Activated CD8-positive, alpha-beta T cell treated with anti-CD3 and anti-CD28 coated beads, Interleukin-2, amount 10 ng/mL, durations not matched to agents 7 days and 5 days (primary cell): ENCODE measurements around the gene ASTN1. TPM values are rescaled to one million over a fixed set of nuclear protein-coding genes. Genes with fewer than 3 reads are reported as not detected.
"Not testable (repeated sequence)": the region's sequence is repeated elsewhere in the genome, so short reads cannot be mapped to it uniquely, and the experiment has no call there.

Experiments
- ATAC-seq: fragments of 150-1000 bp; cut with Tn5 transposase; one replicate; pipeline ENCODE4 v1.10.0; 2021; ENCODE audit warnings: moderate library complexity
- CTCF ChIA-PET: fragments of 350-600 bp; sonication (Branson Sonifier 250); formaldehyde crosslinking; loops from one replicate; lab custom pipeline; 2021; ENCODE audit warnings: antibody characterized with exemption; lab: Charles Lee
- POLR2A ChIA-PET: fragments of 350-600 bp; sonication (Branson Sonifier 250); formaldehyde crosslinking; loops from one replicate; lab custom pipeline; 2021; ENCODE audit warnings: antibody characterized with exemption; lab: Charles Lee
- DNase-seq: peaks from one replicate; pipeline ENCODE4 v3.0.0-alpha.2; 2020
- H3K27ac Mint-ChIP-seq: one replicate; pipeline ENCODE4 v1.8.0; 2021; ENCODE audit warnings: mild to moderate bottlenecking, mixed read lengths
- H3K27me3 Mint-ChIP-seq: one replicate; pipeline ENCODE4 v1.8.0; 2021; ENCODE audit warnings: low read depth, mixed read lengths
- H3K36me3 Mint-ChIP-seq: one replicate; pipeline ENCODE4 v1.8.0; 2021; ENCODE audit warnings: low read depth, mixed read lengths
- H3K4me1 Mint-ChIP-seq: one replicate; pipeline ENCODE4 v1.8.0; 2021; ENCODE audit warnings: low read depth, mixed read lengths
- H3K4me3 Mint-ChIP-seq: one replicate; pipeline ENCODE4 v1.8.0; 2021; ENCODE audit warnings: mild to moderate bottlenecking, mixed read lengths
- H3K9me3 Mint-ChIP-seq: one replicate; pipeline ENCODE4 v1.8.0; 2022; ENCODE audit warnings: mixed read lengths; ENCODE audit not compliant: insufficient read depth
- total RNA-seq, 2 experiments: library from RNA; stranded (reverse); gene quantifications; one replicate each; pipeline ENCODE4 v1.2.3, GENCODE V29; 2021

ASTN1 gene
- total RNA-seq, 2 experiments from 2014 or later: not detected

DNA sequence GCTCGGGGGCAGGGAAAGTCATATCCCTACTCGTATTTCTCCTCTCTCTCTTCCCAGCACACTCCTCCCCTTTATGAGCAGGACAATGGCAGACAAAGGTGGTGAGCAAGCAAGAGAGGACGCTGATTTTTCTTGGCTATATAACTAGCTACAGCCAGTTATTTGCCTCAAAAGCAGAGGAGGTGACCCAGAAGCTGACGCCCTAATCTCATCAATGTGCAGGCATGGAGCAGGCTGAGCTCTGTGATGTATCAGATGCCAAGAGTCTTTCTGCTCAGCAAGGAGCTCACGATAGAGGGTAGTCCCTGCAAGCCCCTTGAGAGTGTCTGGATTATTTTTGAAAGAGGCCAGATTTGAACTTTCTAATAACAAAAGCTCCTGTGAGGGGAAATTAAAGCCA, 75.5 kb downstream of the ASTN1 start:
- Mint-ChIP-seq H3K9me3 (no peaks in the 10 kb centered on the region), H3K4me3 (no peak overlapping the region), H3K27me3 (no peaks in the 10 kb centered on the region), H3K4me1 (no peaks in the 10 kb centered on the region), H3K36me3 (no peaks in the 10 kb centered on the region), H3K27ac (no peak overlapping the region)
- ChIA-PET CTCF (no interaction called here), POLR2A (no interaction called here)
- ATAC-seq: no peak
- DNase-seq: no peak

DNA sequence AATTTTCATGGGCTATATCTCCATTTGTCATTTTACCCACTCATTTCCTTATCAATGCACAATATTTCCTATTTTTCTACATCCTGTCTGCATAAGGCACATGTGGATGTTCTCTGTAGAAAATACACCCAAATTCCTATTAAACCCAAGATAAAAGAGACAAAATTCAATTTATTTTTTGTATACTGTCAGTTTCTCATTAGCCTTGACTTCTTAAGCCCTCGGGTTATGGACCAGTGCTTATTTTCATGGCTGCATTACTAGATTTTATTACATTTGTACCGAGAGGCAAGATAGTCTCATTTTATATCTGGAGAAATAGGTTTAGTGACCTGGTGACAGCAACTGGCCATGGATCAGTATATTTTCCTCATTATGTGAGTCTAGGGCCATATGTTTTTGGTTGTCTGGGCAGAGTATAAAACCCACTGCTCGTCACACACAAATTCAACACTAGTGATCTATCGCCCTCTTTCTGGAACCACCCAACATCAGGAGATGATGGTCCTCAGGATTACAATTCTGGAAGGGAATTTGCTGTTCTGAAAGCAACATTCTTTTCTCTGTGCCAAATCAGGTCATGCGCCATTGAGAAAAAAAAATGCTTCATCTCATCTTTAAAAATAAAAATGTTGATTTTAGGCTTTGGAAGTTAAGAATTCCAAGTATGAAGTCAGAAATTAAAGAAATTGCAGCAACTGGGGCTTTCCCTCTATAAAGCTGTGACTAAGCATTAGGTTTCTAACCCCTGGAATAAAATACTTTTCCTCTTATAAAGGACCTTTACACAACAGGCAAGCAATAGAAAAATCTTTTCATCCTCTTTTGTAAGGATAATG, 81.4 kb downstream of the ASTN1 start:
- POLR2A ChIA-PET: no interaction called here
- H3K9me3 Mint-ChIP-seq: no peaks in the 10 kb centered on the region
- CTCF ChIA-PET: no interaction called here
- H3K27me3 Mint-ChIP-seq: no peaks in the 10 kb centered on the region
- H3K36me3 Mint-ChIP-seq: no peaks in the 10 kb centered on the region
- no peak overlapping the region for H3K27ac Mint-ChIP-seq
- H3K4me3 Mint-ChIP-seq: no peak overlapping the region
- no peaks in the 10 kb centered on the region for H3K4me1 Mint-ChIP-seq
- no peak for DNase-seq
- no peak for ATAC-seq

DNA sequence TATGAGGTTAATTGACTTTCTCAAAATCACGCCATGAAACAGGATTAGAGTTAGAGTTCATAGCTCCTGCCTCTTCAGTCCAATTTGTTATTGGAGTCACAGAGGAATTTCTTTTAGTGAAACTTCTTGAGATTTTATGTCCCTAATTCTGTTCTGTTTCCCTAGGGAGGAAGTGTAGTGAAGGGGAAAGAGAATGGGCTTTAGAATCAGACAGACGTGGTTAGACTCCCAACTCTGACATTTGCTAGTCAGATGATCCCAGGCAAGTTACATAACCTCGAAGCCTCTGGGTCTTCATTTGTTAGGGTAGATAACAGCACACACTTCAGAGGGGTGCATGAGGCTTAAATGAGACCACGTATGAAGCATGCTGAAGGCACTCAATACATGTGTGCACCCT, 83.9 kb downstream of the ASTN1 start:
- ChIA-PET POLR2A (no interaction called here), CTCF (no interaction called here)
- ATAC-seq (no peak), DNase-seq (no peak)
- no peak overlapping the region for H3K27ac Mint-ChIP-seq
- H3K27me3 Mint-ChIP-seq: no peaks in the 10 kb centered on the region
- H3K4me1 Mint-ChIP-seq: no peaks in the 10 kb centered on the region
- no peaks in the 10 kb centered on the region for H3K36me3 Mint-ChIP-seq
- H3K4me3 Mint-ChIP-seq: no peak overlapping the region
- H3K9me3 Mint-ChIP-seq: no peaks in the 10 kb centered on the region

DNA sequence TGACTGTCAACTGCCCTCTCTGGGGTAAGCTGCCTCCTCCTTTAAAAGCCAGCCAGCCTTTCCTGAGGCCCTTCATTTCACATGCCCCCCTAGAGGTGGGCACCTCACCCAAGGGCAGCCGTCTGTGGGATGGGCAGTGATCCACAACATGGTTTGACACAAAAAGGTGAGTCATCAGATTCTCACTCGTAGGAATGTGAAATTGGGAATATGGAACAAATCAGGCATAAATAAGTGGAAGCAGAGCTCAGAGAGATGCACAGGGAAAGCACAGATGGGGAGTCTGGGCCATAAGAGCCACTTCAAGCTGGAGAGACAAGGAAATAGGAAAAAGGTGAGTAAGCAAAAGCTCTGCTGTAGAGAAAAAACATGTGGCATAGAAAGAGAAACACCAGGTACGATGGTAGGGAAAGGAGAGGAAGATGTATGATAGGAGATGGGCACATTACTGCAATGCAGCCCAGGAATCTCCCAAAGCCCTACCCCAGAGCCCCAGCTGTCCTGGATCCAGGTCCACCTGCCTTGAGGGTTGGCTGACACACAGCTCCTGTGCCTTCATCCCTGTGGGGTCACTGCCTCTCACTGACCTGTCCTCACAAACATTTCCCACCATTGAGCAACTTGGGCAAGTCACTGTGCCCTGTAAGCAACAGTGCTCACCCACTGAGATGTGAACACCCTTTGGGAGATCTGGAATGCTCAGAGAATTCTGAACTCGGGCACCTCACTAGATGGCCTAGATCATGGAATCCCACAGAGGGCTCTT, 86.6 kb downstream of the ASTN1 start:
- no peak overlapping the region for H3K27ac Mint-ChIP-seq
- H3K4me1 Mint-ChIP-seq: no peaks in the 10 kb centered on the region
- no peak for DNase-seq
- no peaks in the 10 kb centered on the region for H3K27me3 Mint-ChIP-seq
- no peak overlapping the region for H3K4me3 Mint-ChIP-seq
- ATAC-seq: no peak
- H3K36me3 Mint-ChIP-seq: no peaks in the 10 kb centered on the region
- ChIA-PET POLR2A (no interaction called here), CTCF (no interaction called here)
- H3K9me3 Mint-ChIP-seq: no peaks in the 10 kb centered on the region

DNA sequence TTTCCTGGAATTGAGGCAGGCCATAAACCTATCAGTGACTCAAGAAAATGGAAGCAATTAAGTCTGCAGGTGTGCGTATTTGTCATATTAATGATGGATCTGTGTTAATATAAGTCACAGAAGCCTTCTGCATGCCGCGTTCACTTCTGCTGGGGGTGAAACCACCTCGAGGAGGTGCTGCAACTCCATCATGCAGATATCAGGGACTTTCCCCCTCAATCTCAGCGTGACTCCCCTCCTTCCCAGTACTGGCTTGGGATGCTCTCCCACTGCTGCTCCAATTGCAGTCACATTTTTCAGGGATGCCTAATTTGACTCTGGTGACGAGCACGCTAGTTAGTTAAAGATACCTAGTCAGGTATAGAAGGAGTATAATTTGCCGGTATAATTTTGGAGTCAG, 87.5 kb downstream of the ASTN1 start:
- Mint-ChIP-seq H3K27ac (no peak overlapping the region), H3K4me1 (no peaks in the 10 kb centered on the region), H3K4me3 (no peak overlapping the region), H3K36me3 (no peaks in the 10 kb centered on the region), H3K9me3 (no peaks in the 10 kb centered on the region), H3K27me3 (no peaks in the 10 kb centered on the region)
- ATAC-seq (no peak), DNase-seq (no peak)
- CTCF ChIA-PET: no interaction called here
- POLR2A ChIA-PET: no interaction called here

DNA sequence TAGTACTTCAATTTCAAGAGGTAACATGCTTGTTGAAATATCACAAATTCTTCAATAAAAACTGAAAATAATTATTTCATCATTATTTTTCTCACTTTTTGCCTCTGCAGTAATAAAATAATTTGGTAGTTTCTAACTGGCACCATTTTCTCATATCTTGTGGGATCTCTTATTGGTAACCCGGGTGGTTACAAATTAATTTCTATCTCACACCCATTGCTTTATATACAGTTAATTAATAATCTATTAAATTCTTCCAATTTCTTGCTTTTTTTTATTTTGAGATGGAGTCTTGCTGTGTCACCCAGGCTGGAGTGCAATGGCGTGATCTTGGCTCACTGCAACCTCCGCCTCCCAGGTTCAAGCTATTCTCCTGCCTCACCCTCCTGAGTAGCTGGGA, 89.7 kb downstream of the ASTN1 start:
- H3K36me3 Mint-ChIP-seq, H3K27ac Mint-ChIP-seq, DNase-seq, H3K27me3 Mint-ChIP-seq, H3K9me3 Mint-ChIP-seq, H3K4me1 Mint-ChIP-seq, ATAC-seq, POLR2A ChIA-PET, H3K4me3 Mint-ChIP-seq, CTCF ChIA-PET: not testable (repeated sequence)

DNA sequence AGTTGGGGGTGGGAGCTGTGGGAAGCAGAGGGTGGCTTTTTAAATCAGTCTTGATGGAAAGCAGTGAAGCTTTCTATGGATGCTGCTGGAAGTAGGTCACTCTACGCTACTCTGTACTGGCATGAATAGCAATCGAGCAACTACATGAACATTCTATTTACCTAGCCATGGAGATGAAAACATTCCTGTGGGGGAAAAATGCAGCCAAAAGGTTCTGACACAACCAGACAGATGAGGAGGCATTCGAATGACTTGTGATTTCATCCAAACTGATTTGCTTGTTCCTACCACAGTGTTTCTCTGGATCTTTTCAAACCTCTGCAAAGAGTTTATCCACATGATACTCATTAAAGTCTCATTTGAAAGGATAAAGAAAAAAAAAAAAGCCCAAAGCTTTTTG, 95.0 kb downstream of the ASTN1 start:
- no peak for ATAC-seq
- Mint-ChIP-seq H3K27me3 (no peaks in the 10 kb centered on the region), H3K36me3 (no peaks in the 10 kb centered on the region), H3K4me1 (no peaks in the 10 kb centered on the region), H3K4me3 (no peak overlapping the region), H3K27ac (no peak overlapping the region), H3K9me3 (no peaks in the 10 kb centered on the region)
- ChIA-PET POLR2A (no interaction called here), CTCF (no interaction called here)
- no peak for DNase-seq

DNA sequence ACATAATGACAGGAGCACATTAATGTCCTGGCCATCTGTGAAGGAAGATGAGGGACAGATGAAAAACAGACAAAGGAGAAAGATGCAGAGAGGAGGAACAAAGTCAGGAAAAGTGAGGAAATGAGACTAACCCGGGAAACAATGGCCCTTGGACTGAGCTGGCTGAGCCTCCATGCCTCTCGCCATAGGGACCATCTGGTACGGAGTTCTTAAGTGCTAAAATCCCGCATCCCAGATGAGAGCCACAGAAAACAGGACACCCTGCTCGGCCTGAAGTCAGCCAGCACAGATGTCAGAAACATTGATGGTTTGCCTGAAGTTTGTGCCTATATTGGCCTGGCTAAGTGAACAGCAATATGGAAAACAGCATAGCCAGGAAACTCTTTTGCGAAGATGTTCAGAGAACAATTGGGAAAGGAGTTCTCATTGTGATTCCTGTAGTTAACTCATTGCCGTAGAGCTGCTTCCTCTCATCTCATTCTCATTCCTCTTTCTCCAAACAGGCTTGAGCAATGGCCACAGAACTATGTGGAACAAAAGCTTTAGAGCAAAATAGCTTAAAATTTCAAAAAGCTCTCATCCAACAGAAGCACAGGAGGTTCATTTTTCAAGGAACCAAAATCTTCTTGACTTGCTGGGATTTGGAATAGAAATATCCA, 96.6 kb downstream of the ASTN1 start:
- POLR2A ChIA-PET: no interaction called here
- DNase-seq (no peak), ATAC-seq (no peak)
- Mint-ChIP-seq H3K4me3 (no peak overlapping the region), H3K36me3 (no peaks in the 10 kb centered on the region), H3K27ac (no peak overlapping the region), H3K9me3 (no peaks in the 10 kb centered on the region), H3K4me1 (no peaks in the 10 kb centered on the region), H3K27me3 (no peaks in the 10 kb centered on the region)
- CTCF ChIA-PET: no interaction called here

DNA sequence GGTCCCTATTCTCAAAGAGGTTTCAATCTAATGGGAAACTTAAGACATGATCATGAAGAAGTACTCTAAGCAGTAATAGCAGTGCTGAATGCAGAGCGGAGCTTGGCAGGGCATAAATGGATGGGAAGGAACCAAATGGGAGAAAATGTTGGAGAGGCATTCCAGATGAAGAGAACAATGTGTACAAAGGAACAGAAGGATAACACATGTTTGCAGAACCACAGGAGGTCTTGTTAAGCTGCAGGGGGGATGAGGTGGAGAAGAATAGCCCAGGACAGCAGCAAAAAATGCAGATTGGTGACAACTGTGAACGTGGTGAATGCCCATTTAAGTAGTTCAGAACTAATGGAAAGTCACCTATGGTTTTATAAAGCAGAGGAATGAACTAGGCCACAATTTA, 99.1 kb downstream of the ASTN1 start:
- POLR2A ChIA-PET: no interaction called here
- Mint-ChIP-seq H3K27ac (no peak overlapping the region), H3K4me1 (no peaks in the 10 kb centered on the region), H3K4me3 (no peak overlapping the region), H3K9me3 (no peaks in the 10 kb centered on the region), H3K27me3 (no peaks in the 10 kb centered on the region), H3K36me3 (no peaks in the 10 kb centered on the region)
- CTCF ChIA-PET: no interaction called here
- DNase-seq (no peak), ATAC-seq (no peak)

DNA sequence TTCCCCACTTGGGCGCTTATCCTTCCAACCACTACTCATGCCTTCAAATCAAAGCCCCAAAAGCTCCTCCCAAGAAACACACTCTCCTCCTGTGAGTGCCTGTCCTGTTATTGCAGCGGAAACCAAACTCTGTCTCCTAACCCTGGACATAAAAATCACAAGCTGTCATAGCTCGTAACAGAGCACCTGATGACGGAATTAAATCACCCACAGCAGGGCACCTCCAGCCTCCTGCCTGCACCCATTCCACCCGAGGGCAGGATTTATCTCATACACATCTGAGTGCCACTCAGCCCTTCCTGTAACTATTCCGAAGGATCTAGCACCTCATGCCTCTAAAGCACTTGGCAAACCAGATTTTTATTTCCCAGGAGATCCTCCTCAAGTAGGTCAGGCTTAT, 100.9 kb downstream of the ASTN1 start:
- Mint-ChIP-seq H3K4me1 (no peaks in the 10 kb centered on the region), H3K27me3 (no peaks in the 10 kb centered on the region), H3K4me3 (no peak overlapping the region), H3K9me3 (no peaks in the 10 kb centered on the region), H3K36me3 (no peaks in the 10 kb centered on the region), H3K27ac (no peak overlapping the region)
- ATAC-seq (no peak), DNase-seq (no peak)
- ChIA-PET CTCF (no interaction called here), POLR2A (no interaction called here)

DNA sequence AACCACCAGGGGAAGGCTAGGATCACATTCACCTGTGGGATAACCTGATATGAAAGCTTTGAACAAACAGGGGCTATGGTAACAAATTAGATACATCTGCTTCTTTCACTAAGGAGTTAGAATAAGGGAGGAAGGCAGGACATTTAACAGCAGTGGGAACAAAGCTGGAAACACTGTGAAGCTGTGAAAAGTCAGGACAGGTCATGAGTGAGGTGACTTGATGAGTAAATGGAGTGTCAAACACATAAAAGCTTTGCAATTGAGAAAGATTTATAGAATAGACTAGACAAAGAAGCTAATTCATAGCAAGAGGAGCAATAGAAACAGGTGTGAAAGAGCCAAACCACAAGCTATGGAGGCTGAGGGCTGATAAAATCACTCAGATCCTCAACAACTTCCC, 110.0 kb downstream of the ASTN1 start:
- ATAC-seq: no peak
- CTCF ChIA-PET: no interaction called here
- Mint-ChIP-seq H3K9me3 (no peaks in the 10 kb centered on the region), H3K27ac (no peak overlapping the region), H3K27me3 (no peaks in the 10 kb centered on the region), H3K36me3 (no peaks in the 10 kb centered on the region), H3K4me1 (no peaks in the 10 kb centered on the region), H3K4me3 (no peak overlapping the region)
- DNase-seq: no peak
- POLR2A ChIA-PET: interaction anchor here (0.5 kb wide), 1 partner anchor 1310 kb away, joined by 3 read pairs; no protein-coding TSS in a partner anchor

DNA sequence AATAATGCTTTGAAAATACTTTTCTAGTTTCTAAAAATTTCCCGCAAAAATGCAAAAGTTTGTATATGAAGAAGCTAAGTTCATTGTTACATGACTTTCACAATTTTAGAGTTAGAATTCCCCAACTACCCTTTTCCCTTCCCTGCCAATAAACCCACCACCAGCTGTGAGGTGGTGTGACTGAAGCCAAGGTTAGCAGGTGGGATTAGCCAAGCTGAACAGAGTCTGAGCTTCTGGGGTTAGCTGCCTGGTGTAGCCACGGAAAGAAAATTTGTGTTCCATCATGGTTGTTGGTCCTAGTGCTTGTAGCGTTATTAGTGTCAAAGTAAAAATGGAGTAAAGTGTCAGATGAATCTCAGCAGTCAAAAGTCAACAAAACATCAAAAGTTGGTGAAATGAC, 110.9 kb downstream of the ASTN1 start:
- Mint-ChIP-seq H3K27me3 (no peaks in the 10 kb centered on the region), H3K4me3 (no peak overlapping the region), H3K9me3 (no peaks in the 10 kb centered on the region), H3K27ac (no peak overlapping the region), H3K4me1 (no peaks in the 10 kb centered on the region), H3K36me3 (no peaks in the 10 kb centered on the region)
- no peak for ATAC-seq
- ChIA-PET POLR2A (no interaction called here), CTCF (no interaction called here)
- DNase-seq: no peak
